Activated CD8-positive, alpha-beta memory T cell treated with anti-CD3 and anti-CD28 coated beads, Interleukin-2, amount 50 U/mL, for 1 hour (primary cell): ENCODE measurements around the gene DBP.
"Not testable (repeated sequence)": the region's sequence is repeated elsewhere in the genome, so short reads cannot be mapped to it uniquely, and the experiment has no call there.

Experiments
- DNase-seq: peaks from one replicate; pipeline ENCODE4 v3.0.0-alpha.2; 2020; ENCODE audit errors: extremely low read depth

DBP gene

DNA sequence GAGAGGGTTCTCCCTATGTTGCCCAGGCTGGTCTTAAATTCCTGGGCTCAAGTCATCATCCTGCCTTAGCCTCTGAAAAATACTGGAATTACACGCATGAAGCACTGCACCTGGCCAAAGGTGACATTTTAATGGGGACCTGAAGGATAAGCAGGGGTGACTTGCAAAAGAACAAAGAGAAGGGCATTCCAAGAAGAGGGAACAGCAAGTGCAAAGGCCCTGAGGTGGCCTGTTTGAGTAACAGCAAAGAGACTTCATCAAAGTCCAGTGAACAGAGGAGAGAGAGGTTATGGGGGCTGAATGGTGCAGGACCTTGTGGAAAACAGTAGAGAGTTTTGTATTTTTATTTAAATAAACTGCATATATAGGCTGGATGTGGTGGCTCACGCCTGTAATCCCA is 4.7 kb upstream of the DBP start:
- DNase-seq, result no peak

DNA sequence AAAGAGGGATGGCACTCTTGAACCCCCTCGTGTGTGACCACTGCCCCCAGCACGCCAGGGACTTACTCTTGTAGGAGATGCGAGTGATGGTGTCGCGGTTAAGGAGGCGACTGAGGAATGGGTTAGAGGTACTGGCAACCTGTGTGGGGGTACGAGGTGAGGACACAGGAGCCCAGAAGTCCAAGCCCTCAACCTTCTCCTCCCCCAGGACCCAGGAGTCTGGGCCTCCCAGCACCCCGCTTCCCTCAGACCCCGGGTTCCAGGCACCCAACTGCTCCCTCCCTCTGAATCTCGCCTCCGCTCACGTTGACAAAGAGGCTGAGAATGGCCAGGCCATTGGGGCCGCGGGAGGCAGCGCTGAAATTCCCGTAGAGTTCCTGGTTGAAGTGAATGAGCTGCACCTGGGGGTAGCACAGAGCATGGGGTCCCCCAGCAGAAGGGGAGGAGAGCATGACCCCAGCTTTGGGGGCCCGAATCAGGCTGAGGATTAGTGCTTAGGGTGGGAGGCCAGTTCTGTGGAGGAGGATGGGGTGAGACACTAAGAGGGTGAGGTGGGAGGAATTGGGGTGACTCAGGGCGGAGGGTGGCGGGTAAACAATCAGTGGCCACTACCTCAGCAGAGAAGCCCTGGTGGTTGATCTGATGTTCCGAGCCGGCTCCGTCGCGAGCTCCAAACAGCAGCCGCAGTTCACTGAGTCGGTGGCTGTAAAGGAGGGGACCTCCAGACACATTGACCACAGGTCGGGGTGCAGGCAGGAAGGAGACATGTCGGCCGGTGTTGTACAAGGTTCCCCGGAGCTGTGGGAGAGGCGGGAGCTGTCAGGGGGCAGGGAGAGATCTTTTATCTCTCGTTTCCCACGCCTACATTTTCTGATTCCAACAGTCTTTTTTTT is 2.5 kb upstream of the DBP start:
- no peak for DNase-seq

DNA sequence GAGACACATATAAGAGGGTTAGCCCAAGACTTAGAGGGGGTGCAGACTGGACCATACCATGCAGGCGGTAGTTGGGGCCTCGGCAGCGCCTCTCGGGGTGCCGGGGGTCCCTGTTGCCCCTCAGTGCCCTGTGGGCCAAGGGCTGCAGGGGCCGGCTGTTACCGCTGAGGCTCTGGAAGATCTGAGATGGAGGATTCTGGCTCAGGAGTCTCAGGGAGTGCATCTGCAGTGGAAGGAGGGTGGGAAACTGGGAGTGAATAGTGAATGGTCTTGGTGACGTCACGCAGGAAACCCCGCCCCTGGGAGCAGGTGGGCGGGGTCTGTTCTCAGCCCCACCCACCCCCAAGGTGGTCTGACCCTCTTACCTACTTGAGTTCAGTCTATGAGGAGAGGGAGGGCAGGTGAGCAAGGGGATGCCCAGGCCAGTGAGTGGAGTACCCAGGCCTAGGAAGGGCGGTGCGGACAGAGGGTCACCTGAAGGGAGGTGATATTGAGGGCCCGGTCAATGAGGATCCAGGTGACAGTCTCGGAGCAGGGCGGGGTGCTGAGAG is 1.7 kb upstream of the DBP start:
- no peak for DNase-seq

DNA sequence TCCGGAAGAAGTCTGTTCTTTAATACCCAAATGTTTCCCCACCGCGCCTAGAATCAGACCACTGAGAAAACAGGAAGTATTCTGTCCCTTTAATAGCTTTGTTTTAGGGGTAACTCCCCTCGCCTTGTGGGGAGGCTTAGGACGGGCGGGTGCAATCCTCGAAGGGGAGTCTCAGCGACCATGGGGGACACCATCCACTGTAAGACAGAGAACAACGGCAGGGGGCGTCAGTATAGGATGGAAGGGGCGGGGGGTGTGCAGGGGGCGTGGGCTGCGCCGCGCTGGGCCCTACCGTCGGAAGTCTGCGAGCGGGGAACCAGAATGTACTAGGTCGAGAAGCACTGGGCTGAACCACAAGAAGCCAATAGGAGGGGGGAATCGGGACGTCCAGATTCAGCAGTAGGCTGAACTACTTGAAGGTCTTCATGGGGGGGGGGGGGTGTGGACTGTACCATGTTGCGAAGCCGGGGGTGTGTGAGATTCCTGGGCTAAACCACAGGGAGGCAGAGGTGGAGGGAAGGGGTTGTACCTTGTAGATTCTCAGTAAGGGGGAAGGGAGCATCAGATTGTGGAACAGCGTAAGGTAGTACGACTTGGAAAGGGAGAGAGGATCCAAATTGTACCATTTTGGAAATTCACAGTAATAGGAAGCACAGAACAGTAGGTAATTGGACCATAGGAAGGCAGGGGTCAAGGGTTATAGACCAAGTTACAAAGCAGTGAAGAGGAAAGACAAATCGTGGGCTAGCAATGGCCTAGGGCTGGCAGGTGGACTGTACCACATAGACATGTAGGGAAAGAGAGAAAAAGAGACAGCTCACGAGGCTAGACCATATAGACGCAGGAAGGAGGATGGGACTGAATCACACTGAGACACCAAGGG is 1.0 kb upstream of the DBP start:
- peak; percentile 73 for DNase-seq

DNA sequence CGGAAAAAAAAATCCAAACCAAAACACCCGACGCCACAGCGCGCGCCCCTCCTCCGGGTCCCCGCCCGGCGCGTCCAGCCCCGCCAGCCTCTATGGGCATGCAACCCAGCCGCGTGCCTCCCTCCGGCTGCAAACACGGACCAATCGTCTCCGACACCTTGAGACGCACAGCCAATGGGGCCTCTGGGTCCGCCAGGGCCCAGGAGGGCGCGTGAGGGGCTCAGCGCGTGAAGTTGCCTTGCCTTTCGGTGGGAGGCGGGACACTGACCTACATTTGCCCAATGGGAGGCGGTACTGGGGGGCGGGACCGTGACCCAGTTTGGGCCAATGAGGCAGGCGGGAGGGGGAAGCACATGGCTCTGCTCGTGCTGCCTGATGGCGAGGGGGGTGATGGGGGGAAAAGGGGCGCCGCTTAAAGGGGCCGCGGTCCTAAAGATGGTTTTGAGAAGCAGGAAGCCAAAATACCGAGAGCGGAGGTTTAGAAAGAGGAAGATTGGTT is 319 bp upstream of the DBP start:
- DNase-seq, result peak; percentile 100

DNA sequence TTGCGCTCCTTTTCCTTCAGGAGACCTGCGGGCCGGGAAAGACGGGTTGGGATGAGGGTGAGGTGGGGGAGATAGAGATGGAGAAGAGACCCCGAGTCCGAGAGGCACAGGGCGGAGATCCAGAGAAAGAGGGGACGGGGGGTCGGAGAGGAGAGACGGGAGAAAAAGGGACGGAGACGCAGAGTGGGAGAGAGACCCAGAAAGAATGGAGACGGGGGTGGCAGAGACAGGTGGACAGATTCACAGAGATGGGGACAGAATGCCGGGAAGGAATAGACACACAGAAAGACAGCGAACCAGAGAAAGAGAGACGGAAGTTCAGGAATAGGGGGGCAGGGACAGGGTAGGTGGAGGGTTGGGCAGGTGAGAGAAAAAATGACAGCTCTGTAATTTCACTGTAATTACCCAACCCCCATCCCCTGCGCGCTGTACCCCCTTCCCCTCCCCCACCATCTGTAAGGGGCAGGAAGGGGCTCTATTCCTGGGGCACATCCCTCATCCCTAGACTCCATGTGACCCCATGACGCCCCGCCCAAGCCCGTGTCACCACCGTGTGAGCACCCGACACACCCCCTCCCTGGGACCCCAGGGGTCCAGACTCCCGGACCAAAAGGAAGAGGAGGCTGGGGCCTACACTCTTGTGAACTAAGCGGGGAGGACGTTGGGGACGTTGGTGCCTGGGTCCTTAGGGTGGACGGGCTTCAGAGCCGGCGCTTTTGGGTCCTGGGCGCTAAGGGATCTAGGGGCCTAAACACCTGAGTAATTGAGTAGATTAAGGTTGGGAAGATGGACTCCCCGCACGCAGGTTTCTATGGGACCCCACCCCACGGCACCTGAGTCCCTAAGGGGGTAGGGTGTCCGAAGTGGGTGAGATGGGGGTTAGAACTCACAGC is 967 bp downstream of the DBP start:
- DNase-seq, result no peak

DNA sequence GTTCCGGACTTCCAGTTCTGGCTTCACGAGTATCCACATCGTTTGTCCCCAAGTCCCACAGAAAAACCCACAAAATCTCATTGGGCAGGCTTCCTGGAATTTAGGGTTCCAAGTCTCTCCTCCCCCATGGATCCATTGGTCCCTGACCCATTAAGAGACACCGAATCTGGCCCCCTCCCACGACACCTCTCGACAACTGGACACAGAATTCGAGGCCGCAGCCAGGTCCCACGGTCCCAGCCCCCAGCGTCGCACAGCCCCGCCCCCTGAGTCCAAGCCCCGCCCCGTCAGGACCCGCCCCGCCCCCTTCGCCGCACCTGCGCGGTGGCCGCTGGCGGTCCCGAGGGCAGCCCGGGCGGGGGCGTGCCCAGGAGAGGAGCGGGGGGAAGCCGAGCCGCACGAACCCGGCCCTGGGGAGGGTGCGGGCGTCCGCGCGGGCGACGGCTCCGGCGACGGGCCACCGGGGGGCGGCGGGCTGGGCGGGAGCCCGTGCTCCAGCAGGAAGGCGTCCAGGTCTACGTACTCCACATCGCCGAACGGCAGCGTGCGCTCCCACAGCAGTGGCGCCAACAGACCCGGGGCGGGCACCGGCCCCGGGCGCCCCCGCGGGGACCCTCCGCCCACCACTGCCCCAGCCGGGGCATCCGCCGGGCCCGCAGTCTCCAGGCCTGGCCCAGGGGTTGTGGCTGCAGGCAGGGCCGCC is 1.8 kb downstream of the DBP start:
- DNase-seq, result no peak

DNA sequence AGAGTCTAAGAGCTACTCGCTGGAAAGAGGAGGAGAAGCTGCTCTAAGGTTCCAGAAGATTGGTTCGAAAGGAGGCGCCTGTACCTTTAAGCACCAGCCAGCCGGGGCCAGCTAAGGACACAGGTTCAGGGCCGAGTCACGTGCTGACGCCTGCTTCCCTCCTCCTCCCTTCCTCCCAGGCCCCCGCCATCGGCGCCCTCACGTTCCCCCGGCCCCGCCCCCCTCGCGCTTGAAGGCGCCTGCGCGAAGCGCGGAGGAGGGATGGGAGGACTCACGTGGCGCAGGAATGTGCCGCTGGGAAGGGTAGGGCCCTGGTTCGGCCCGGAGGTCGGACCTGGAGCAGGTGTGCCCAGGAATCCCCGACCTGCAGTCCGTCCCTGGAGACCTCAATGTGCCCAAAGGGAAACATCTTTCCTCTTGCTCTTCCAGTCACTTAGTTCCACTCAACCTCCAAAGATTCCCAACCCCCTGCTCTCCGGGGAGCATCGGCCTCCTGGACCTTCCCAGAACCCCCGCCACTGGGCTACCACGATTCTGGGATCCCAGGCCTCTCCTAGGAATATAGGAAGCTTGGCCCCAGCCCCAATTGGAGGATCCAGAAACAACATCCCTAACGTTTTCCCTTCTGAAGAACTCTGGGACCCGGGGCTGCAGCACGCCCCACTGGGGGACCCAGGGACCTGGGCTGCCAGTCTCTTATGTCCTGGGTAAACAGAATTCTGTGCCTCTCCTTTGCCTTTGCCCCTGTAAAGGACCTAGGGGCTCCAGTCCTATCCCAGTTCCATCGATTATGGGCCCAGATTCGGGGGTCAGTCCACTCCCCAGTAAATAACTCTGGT is 2.5 kb downstream of the DBP start:
- peak; percentile 77 for DNase-seq

DNA sequence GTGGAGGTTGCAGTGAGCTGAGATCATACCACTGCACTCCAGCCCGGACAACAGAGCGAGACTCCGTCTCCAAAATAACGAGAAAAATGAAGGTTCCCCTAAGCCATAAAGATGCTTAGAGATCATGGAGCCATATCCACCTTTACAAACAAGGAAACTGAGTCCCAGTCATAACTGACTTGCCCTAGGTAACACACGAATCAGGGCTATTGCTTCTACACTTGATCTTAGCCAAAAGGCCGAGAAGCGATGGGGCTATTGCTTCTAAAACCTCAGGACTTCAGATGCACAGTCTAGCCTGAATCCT is 3.2 kb downstream of the DBP start:
- no peak for DNase-seq

DNA sequence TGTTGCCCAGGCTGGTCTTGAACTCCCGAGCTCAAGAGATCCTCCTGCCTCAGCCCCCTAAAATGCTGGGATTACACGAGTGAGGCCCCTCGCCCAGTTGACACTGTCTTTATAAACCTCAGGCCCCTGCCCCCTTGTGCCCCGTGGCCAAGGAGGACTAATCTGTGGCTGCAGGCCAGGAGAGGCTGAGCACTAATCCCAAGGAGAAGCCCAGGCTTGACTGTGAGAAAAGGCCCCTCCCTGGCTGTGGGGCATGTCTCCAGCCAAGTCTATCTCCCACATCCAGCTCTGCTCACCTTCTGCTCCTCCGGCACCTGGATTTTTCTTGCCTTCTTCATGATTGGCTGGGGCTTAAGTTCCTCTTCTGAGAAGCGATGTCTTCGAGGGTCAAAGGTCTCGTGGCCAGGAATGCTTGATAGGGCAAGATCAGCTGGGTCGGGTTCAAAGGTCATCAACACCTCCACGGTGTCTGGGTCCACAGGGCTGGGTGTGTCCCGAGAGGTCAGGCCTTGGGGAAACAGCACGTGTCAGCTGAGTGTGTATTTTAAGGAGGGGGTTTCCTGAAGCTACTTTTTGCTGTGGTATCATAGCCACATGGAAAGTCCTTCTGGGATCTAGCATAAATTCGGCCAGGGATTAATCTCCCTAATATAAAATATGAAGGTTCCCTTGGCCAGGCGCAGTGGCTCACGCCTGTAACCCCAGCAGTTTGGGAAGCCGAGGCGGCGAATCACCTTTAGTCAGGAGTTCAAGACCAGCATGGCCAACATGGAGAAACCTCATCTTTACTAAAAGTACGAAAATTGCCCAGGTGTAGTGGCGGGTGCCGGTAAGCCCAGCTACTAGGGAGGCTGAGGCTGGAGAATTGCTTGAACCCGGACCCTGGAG is 3.8 kb downstream of the DBP start:
- DNase-seq, result no peak

DNA sequence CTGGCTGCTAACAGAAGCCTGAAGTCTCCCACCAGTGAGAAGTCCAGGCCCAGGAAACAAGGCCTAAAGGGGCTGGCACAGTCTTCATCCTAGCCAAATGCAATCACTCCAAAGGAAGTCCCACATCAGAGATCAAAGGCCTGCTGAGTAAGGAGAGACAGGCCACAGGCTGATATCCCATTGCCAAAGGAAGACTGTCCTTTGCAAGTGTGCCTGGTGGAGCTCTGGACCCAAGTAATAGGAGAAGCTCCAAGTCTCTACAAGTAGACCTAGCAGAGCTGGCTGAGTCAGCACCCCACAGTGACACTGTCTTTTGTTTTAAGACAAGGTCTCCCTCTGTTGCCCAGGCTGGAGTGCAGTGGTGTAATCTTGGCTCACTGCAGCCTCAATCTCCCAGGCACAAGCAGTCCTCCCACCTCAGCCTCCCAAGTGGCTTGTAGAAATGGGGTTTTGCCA is 4.5 kb downstream of the DBP start:
- no peak for DNase-seq

DNA sequence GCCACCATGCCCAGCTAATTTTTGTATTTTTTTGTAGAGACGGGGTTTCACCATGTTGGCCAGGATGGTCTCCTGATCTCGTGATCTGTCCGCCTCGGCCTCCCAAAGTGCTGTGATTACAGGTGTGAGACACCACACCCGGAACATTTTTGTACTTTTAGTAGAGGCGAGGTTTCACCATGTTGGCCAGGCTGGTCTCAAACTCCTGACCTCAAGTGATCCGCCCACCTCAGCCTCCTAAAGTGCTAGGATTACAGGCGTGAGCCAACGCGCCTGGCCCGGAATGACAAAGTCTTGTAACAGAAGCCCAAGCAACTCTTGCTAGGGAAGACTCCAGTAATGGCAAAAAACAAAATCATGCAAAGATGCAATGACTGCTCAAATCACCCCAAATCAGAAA is 4.9 kb downstream of the DBP start:
- DNase-seq, result not testable (repeated sequence)

DNA sequence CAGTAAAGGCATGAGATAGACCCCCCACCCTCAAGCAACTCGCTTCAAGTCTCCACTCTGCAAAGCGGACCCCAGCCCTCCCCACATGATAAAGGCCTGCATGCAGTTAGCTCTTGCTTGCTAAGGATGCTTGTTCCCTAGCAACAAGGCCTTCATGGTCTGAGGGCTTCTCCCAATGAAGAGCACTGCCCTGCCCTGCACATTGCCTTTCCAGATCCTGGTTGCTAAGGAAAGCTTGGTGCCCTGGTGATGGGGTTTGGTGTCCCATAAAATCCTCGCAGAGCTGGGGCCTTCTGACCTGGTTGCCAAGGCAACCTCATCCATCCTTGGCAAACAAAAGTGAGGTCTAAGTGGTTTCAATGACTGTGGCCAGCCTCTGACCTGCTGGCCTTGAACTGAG is 6.0 kb downstream of the DBP start:
- no peak for DNase-seq

DNA sequence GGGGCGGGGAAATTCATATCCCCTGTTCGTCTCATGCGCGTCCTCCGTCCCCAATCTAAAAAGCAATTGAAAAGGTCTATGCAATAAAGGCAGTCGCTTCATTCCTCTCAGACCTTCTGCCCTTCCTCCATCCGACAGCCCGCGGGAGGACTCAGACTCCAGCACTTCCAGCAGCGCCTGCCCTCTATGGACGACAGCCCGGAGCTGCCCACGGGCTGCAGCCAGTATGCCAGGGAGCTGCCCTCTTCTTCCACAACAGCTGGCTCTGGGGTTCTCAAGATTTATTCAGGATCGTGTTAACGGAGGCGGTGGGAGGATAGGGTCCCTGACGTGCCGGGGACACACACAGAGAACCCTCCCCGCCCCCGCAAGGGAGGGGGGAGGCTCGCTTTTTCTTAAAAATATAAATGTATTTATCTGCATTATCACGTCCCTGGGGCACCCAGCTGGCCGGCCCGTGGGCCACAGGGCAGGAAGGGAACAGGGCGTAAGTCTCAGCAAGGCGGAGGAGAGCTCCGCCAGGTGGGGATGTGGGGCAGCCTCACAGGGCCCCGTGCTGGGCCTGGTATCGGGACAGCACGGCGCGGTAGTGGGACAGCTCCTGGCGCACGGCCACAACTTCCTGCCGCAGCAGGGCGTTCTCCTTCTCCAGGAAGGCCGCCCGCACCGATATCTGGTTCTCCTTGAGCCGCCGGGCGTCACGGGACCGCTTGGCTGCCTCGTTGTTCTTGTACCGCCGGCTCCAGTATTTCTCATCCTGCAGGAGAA is 6.7 kb downstream of the DBP start:
- DNase-seq, result no peak

DNA sequence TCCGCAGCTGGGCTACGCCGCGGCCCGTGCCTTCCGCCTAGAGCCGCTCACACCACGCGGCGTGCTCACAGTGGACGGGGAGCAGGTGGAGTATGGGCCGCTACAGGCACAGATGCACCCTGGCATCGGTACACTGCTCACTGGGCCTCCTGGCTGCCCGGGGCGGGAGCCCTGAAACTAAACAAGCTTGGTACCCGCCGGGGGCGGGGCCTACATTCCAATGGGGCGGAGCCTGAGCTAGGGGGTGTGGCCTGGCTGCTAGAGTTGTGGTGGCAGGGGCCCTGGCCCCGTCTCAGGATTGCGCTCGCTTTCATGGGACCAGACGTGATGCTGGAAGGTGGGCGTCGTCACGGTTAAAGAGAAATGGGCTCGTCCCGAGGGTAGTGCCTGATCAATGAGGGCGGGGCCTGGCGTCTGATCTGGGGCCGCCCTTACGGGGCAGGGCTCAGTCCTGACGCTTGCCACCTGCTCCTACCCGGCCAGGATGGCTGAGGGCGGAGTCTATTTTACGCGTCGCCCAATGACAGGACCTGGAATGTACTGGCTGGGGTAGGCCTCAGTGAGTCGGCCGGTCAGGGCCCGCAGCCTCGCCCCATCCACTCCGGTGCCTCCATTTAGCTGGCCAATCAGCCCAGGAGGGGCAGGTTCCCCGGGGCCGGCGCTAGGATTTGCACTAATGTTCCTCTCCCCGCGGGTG is 7.4 kb downstream of the DBP start:
- DNase-seq, result no peak

DNA sequence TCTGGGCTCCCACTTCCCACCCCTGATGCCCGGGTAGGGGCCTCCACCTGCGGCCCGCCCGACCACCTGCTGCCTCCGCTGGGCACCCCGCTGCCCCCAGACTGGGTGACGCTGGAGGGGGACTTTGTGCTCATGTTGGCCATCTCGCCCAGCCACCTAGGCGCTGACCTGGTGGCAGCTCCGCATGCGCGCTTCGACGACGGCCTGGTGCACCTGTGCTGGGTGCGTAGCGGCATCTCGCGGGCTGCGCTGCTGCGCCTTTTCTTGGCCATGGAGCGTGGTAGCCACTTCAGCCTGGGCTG is 7.9 kb downstream of the DBP start:
- no peak for DNase-seq

DNA sequence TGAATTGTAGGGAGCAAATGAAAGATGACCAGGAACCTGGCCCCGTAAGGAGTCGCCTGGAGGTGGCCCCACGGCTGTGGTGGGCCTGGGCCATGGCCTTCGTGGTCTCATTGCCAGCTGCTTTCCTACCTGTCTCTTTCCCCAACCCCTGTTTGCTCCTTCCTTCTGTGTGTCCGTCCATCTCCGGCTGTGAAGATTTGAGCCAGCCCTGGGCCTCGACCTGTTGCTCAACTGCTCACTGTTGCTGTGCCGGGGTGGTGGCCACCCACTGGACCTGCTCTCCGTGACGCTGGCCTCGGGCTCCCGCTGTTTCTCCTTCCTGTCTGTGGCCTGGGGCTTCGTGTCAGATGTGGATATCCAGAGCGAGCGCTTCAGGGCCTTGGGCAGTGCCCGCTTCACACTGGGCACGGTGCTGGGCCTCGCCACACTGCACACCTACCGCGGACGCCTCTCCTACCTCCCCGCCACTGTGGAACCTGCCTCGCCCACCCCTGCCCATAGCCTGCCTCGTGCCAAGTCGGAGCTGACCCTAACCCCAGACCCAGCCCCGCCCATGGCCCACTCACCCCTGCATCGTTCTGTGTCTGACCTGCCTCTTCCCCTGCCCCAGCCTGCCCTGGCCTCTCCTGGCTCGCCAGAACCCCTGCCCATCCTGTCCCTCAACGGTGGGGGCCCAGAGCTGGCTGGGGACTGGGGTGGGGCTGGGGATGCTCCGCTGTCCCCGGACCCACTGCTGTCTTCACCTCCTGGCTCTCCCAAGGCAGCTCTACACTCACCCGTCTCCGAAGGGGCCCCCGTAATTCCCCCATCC is 8.5 kb downstream of the DBP start:
- no peak for DNase-seq
